GM12801 (cell line): Measurements from ENCODE around the gene TTC7B.

Experiments
- CTCF ChIP-seq: IDR thresholded peaks from one replicate; pipeline ENCODE4 v1.5.1; 2011; ENCODE audit warnings: control low read depth; ENCODE audit not compliant: insufficient read length; ENCODE audit errors: extremely low read depth

Gene TTC7B

GRCh38 chr14:90547250-90547649 lies 269.0 kb downstream of the TTC7B start:
- no peak for TF ChIP-seq CTCF

GRCh38 chr14:90546767-90547166 lies 269.5 kb downstream of the TTC7B start:
- TF ChIP-seq CTCF, result no peak

- no peak for TF ChIP-seq CTCF
Observed at GRCh38 chr14:90545966-90546751, 270.1 kb downstream of the TTC7B start.

GRCh38 chr14:90545382-90545781 lies 270.8 kb downstream of the TTC7B start:
- no peak for TF ChIP-seq CTCF

GRCh38 chr14:90544971-90545370 lies 271.3 kb downstream of the TTC7B start:
- TF ChIP-seq CTCF, result no peak

- TF ChIP-seq CTCF, result no peak
Observed at GRCh38 chr14:90544566-90544965, 271.7 kb downstream of the TTC7B start.

- TF ChIP-seq CTCF, result no peak
Observed at GRCh38 chr14:90543876-90544275, 272.4 kb downstream of the TTC7B start.
